NCI-H345 (cell line): ENCODE results near the gene DLL4.
A peak's percentile ranks its signal among the peaks of the same experiment; 100 is the strongest.

Source experiments
- DNase-seq: peaks from one replicate; lab custom pipeline; 2025; lab: John Stamatoyannopoulos, UW

The DLL4 gene

DNA sequence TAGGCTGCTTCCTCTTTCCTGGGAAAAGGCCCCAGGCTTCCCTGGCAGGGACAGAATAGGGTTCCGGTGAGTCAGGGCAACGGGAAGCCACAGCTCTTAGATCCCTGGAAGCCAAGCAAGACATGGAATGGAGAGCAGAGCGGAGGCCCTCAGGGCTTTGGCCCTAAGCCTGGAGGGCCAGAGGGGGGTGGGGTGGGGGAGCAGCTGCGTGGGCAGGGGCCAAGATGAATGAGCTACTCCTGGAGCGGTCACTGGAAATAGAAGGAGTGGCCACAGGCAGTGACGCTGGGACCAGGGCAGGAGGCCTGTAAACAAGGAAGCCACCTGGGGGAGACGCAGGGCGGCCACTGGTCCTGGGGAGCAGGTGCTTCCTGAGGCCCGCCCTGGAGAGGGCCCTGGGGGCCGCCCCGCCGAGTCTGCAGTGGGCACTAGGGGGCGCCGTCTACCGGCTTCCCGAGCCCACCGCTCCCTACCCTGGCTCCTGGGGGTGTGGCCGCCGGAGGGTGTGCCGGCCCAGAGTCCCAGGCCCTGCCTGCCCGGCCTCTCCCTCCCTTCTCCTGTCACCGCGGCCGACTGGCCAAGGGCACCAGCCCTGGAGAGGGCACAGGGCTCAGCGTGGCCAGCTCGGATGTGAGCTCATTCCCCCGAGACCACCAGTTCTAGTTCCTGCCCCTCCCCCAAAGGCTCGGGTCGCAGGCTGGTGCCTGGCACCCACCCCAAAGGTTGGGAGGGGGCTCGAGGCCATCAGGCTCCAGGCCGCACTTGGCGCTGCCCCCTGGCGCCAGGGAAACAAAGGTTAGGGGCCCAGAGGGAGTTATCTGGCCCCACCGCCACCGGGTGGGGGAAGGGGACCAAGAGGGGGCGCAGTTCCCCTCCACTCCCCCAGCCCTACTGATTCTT, 22.8 kb upstream of the DLL4 start:
- peak; percentile 75 for DNase-seq

DNA sequence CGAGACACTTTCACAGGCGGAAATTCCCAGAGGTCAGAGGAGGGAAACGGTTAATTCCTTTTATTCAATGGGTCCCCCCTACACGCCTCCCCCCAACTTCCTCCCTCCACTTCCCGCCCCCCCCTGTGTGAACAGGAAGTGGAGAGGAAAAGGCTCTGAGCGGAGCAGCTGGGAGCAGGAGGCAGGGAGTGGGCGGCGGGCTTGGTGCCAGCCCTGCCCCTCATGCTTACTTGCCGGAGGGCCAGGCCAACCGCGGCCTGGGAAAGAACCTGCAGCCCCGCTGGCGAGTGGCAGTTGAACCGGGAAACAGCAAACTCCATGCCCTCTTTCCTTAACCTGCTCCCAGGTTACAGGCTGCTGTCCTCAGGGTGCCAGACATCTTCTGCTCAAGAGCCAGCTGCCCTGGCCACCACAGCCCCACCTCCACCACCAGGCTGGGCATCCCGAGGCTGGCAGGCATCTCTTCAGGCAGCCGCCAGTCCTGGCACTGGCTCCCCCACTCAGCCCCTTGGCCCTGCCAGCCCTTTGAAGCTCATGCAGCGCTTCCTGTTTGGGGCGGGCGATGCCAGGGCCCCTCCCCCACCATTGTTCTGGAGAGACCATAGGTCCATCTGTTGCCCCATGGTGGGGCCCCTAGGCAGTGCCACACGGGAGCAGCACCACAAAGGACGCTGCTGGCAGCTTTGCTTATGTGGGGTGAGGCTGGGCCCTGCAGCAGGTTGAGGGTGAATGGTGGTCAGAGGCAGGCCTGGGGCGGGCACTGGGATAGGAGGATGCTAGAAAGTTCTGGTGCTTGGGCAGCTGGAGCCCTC, 21.9 kb upstream of the DLL4 start:
- DNase-seq: peak; percentile 68

DNA sequence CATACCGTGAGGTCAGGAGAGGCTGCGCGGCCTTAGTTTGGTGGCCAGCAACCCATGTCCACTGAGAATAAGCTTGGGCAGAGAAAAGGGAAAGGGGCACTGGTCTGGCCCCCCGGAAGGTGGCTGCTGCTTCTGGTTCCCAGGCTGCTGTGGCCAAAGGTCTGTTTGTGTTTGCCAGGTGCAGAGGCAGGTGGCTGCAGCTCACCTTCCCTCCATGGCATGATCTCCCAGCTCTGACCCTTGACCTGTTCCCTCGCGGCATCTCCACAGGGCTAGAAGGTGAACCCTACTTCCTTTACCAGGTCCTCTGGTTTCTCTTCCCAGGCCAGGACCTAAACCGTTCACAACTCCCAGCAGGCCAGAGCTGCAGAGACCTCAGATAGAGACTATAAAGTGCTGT, 21.0 kb upstream of the DLL4 start:
- no peak for DNase-seq

DNA sequence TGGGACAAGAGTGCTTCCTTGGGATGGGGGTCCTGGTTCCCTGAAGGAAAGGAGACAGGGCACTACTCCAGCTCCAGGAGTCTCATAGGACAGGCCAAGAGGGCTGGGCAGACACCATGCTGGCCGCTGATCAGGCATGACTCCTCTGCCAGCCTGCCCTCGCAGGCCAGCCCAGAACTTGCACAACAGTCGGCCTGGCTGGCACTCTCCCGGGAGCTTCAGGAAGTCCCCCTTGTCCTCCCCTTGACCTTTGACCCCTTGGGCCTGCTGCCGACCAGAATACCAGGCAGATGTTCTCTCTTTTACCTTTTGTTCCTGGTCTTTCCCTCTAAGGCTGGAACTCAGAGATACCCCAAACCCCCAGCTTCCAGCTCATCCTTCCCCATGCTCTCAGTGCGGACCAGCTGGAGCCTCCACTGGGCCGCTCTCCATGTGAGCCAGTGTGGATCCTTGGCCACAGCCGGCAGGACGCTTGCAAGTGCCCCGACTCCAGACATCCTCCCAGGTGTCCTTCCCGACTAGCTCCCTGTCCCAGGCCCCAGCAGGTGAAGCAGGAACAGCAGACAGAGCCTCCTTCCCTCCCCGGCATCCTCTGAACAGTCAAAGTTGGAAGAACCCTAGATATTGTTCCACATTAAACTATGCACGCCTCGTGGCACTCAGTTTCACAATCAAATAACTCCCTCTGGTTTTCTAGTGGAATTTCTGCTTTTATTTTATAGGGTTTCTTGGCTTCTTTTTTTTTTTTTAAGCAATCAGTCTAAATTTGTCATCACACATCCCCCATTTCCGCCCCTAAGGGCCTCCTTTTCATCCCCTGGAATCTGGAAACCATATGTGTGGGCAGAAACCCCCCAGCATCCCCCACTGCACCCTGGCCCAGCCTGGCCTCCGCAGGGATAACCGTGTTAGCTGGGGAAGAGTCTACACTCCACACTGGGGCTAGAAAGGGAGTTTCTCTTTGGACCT, 19.2 kb upstream of the DLL4 start:
- no peak for DNase-seq

DNA sequence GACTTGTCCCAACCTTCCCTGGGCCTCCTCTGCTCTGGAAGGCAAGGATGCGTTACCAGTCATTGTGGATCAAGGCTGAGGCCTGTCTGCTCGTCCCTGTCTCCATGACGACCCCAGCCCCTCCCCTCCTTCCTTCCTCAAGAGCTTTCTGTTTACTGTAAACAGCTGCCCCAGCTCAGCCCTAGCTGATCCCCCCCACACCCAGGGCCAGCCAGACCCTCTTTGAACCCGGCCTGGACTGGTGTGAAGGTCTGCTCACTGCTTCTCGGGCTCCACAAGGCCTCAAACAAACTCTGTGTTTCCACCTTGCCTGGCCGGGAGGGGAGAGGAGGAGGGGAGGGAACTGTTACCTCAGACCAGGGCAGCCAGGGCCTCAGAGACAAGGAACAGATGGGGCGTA, 18.0 kb upstream of the DLL4 start:
- peak; percentile 3 for DNase-seq

DNA sequence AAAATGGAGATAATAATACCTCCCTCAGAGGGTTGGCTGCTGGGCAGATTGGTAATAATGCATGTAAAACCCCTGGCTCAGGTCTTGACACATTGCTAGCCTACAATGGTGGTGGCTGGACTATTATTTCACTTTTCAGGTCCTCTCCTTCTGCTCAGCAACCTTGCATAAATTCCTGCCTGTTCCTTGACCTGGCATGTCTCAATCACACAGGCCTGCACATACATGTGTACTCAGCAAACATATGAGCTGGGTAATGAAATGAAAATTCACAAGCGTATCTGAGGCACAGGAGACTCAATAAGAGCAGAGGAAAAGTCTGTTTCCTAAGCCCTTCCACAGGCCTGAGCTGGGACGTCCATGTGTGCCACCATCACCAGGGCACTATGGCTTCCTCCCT, 17.4 kb upstream of the DLL4 start:
- no peak for DNase-seq

DNA sequence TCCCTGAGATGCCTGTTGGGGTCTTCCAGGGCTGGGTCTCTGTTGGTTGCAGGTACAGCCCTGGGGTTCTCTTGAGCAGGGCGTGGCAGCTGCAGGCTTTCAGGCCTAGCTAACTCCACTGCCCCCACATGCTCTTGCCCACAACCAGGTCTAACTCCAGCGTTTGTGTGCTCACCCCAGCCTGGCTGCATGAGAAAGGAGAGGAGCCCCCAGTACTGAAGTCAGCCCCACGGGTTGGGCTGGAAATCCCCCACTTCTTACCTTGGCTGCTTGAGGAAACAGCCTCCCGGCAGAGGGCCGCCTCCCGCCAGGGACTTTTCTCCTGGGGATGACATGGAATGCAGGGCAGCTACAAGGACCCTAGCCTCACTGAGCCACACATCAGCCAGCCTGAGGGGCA, 16.7 kb upstream of the DLL4 start:
- no peak for DNase-seq

DNA sequence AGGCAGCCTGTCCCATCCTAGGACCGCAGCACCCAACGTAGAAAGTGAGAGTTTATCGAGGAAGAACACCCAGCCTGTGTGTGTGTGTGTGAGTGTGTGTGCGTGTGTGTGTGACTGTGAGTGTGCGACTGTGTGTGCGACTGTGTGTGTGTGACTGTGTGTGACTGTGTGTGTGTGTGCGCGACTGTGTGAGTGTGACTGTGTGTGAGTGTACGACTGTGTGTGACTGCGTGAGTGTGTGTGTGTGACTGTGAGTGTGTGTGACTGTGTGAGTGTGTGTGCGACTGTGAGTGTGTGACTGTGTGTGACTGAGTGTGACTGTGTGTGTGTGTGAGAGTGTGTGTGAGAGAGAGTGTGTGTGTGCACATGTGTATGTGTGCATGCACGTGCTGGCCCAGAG, 15.1 kb upstream of the DLL4 start:
- no peak for DNase-seq

DNA sequence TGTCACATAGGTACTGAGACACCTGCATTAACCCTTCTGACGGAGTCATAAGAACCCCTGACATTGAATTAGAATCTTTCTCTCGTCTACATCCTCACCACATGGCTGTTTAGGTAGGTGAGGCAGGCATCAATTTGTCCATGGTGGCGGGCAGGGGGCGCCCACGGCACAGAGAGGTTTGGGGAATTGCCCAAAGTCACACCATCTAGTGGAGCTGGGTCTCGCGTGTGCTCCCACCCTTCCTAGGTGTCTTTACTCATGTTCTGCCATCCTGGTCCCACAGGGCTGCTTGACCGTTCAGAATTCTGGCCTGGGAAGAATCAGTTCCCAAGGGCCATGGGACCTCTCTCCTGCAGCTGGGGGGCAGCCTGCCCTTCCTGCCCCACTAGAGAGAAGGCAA, 14.7 kb upstream of the DLL4 start:
- no peak for DNase-seq

DNA sequence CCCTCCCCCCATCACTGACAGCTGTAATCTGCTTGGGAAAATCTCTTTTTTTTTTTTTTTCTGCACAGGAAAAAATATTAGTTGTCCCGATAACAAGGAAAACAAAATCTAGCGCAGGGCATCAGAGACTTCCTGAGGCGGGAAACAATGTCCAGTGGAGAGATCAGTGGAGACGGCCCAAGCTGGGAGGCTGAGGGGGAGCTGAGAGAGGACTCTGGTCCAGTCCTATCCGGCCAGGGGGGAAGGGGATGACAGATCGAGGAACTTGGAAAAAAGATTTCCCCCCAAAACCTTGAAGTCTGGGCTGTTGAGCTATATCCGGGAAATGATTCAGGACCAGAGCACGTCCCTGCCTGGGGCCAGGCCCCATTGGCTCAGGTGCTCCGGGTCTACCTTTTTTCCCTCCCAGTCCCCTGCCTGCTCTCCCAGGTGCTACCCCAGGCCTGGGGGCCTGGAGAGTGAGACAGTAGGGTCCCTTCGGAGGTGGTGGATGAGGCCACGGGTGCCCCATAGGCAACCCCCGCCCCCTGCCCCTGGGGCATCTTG, 14.0 kb upstream of the DLL4 start:
- DNase-seq: no peak

DNA sequence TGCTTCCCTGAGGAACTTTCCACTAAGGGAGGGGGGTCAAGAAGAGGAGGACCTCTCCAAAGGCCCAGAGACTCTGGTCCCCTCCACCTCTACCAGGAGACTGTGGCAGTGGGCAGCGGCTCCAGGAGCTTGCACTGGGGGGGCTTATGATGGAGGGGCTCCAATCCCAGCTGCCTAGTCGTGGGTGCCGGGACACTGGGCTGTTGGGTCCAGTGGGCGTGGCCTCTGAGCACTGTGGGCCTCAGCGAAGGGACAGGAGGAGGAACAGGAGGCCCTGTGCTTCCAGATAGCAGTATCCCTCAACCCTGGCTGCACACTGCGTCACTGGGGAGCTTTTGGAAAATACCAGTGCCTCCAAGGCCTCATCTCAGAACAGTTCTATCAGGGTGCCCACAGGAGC, 13.5 kb upstream of the DLL4 start:
- no peak for DNase-seq

DNA sequence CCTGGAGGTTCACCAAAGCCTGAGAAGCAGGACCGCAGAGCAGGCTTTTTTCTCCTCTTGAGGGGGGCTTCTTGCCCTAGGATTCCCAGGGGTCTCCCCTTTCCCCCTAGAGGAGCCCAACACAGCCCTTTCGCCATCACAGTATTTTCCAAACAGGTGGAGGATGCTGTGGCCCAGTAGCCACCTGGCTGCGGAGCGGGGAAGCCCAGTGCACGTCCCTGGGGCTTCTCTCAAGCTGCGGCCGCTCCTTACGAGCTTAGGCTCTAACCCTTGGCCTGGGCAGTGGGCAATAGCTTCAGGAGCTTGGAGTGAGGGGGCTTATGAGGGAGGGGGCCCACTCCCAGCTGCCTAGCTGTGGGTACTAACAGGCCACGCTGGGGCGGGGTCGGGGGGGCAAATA, 11.6 kb upstream of the DLL4 start:
- no peak for DNase-seq

DNA sequence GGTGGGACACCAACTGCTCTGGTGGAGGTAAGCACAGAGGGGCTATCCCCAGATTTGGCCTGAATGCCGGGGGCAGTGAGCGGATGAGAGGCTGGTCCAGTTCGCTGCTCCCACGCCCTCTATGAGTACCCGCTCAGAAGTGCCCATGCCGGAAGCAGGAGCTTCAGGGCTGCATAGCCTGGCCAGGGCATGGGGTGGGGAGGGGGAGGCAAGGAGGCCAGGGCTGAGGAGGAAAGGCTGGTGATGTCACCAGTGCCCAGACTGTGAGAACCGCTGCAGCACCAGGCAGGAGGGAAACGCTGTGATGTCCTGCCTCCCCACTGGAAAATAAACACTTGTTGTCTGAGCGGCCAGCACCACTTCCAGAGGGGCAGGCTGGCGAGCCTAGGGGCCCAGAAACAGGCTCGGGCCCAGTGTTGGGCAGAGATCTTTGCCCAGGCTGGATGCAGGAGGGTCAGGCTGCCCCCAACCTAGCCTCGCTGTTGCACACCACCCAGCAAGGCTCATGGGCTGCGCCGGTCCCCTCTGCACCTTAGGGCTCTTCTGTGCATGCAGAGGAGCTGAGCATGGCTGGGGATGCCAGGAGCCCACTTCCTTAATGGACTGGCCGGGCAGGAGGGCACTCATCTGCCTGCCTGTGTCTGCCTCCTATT, 10.9 kb upstream of the DLL4 start:
- DNase-seq: no peak

DNA sequence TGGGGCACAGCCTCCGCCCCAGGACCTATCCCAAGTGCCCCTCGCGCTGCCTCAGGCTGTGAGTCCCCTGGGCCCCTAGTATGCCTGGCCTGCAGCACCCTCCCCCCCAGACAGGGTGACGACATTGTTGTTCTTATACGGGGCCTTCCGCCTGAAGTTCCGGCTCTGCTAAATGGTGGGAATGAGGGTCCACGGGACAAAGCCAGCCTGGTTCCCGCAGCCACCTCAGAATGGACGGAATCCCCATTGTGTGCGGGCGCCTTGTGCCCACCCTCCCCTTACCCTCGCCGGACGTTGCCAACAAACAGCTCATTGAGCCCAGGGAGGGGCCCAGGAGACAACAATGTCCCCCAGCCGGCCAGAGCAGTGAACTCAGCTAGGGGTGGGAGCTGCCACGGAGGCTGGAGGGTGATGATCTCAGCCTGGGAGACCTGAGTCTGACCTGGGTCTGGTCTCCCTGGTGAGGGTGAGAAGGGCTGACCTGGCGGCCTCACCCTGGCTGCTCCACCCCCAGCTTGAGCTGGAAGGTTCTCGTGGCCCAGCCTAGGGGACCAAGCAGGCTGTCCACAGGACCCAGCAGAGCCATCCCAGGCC, 10.2 kb upstream of the DLL4 start:
- no peak for DNase-seq

DNA sequence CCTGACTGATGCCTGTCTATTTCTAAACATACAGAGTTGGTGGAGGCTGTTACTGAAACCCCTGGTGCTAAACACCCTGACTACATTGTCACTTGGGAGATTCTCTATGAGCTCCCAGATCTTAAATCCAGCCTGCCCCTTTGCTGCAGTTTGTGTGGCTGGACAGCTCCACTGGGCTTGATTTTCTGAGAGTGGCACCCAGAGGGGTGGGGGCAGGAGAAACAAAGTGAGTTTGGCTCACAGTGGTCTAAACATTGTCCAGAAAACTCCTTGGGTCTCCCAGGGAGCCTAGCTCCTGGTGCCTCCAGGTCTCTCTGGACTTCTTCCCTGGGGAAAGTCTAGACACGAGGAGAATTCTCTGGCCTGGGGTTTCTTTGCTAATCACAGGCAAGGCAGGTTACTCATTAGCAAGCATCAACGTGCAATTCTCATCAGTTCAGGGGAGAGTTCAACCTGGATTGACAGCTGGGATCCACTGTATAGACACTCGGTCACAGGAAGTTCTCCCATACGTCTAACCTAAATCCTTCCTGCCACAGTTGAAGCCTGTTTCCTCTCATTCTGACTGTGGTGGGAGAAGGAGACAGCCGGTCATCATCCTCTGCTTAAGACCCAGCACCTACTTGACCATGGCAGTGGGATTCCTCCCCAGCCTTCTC, 7.1 kb upstream of the DLL4 start:
- no peak for DNase-seq

DNA sequence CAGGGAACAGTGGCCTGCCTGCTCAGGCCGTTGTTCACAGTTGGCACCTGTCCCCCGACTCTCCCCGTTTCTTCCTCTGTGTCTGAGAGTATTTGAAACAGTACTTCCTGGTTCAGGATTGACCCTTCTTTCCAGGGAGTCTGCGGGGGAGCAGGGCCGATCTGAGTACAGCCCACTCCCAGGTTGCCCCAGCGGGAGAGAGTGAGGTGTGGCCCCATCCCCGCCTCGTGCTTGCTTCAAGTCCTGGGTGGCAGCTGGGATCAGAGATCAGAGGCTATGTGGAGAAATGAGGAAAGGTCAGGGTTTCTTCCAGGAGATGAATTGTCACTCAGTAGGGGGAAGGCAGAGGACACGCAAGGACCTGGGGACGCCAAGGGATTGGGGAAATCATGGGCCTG, 6.5 kb upstream of the DLL4 start:
- no peak for DNase-seq

DNA sequence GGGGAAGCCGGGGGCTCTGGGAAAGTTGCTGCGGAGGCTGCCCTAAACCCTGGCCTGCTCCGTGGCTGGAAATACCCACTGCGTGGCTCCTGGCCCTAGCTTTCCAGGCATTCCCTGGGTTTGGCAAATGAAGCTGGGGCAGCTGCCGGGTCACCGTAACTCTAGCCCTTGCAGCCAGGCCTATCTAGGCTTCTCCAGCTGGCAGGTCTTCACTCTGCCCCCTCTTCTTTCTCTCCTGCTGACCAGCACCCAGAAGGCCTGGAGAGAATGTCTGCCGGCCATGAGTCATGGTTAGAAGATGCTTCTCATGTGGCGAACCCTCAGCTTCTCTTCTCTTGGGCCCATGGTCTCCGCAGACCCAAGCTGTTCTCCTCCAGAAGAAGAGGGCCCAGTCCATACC, 5.6 kb upstream of the DLL4 start:
- no peak for DNase-seq

DNA sequence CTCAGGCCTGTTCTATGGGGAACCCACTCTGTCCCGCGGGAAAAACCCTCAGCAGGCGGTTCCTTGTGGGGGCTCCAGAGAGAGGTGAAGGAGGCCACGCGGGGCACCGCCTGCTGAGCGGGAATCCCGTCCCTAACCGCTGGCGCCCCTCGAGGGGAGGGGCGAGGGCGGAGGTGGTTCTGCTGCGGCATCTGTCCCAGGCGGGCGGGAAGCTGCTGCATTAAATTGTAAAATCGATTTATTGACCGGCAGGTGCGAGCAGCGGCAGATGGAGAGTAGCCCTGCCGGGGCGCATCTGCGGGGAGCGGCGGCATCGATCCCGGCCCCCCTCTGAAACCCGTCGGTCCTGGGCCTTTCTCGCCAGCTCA, 3.7 kb upstream of the DLL4 start:
- DNase-seq: peak; percentile 76

DNA sequence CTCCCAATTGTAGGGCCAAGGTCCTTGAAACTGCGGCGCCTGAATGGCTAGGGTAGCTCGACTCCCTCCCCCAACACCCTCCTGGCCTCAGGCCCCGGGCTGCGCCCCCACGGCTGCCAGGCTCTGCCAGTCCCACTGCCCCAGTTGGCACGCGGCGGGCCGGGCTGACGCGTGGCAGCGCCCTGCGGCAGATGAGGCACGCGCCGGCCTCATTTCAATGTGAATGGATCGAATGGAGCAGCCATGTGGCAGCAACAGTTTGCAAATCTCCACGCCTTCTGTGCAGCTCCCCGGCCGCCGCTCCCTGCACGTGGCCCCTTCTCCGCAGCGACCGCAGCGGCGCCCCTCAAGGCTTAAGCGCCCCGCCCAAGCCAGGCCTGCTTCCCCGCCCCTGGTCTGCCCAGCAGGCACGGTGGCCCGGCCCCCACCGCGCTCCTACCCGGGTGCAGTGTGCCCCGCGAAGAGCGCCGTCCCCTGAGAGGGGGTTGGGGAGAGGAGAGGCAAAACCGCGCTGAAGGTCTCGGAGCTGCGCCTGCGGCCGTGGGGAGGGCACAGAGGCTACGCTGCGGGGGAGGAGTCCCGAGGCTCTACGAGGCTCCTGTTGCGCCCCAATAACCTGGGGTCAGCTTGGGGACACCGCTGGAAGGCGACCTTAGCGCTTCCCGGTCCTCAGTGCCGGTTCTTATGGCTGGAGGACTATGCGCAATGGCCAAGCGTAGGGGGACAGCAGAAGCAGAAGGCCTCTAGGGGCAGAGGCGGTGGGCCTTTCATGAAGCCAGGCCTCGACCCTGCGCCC, 3.1 kb upstream of the DLL4 start:
- peak; percentile 76 for DNase-seq
